PC-3 (cell line): ENCODE measurements around the gene SLC19A1. TPM values are rescaled to one million over a fixed set of nuclear protein-coding genes. Genes with fewer than 3 reads are reported as not detected.

Experiments
- ATAC-seq: fragments of 200-7000 bp; cut with Tn5 transposase; 2 replicates; pipeline ENCODE4 v1.9.1; 2020; ENCODE audit warnings: mild to moderate bottlenecking, moderate library complexity
- BruUV-seq: library from RNA; stranded (reverse); fragments of 400-500 nt; replicated peaks from 2 replicates; lab custom pipeline; 2021; lab: Mats Ljungman, UMichigan
- CTCF ChIA-PET: fragments of 300-600 bp; sonication (Branson Sonifier 250); formaldehyde crosslinking; loops from one replicate; lab custom pipeline; 2022; ENCODE audit warnings: antibody characterized with exemption; lab: Charles Lee
- POLR2A ChIA-PET: fragments of 300-600 bp; sonication (Branson Sonifier 250); formaldehyde crosslinking; loops from one replicate; lab custom pipeline; 2022; ENCODE audit warnings: antibody characterized with exemption; ENCODE audit not compliant: unreplicated experiment; lab: Charles Lee
- DNase-seq: peaks from one replicate; pipeline ENCODE4 v3.0.0-alpha.2; 2015
- H2AFZ ChIP-seq: fragments of 300-600 bp; sonication (generic); 2 replicates; pipeline ENCODE4 v1.6.0; 2016; ENCODE audit warnings: antibody characterized with exemption, low read length
- H3F3A ChIP-seq: fragments of 300-600 bp; sonication (generic); one replicate; pipeline ENCODE4 v1.6.0; 2017; ENCODE audit warnings: antibody characterized with exemption, low read length, control low read depth, mild to moderate bottlenecking; ENCODE audit not compliant: unreplicated experiment
- H3K27ac ChIP-seq: fragments of 300-600 bp; sonication (generic); 2 replicates; pipeline ENCODE4 v1.5.1; 2016; ENCODE audit warnings: mild to moderate bottlenecking, low read length
- H3K27me3 ChIP-seq: fragments of 300-600 bp; sonication (generic); 2 replicates; pipeline ENCODE4 v1.6.1; 2016; ENCODE audit warnings: low read length, mixed read lengths
- H3K36me3 ChIP-seq: fragments of 300-600 bp; sonication (generic); 2 replicates; pipeline ENCODE4 v1.6.1; 2016; ENCODE audit warnings: low read depth, mixed run types, low read length, mixed read lengths
- H3K4me1 ChIP-seq: fragments of 300-600 bp; sonication (generic); 2 replicates; pipeline ENCODE4 v1.5.1; 2016; ENCODE audit warnings: low read length; ENCODE audit not compliant: insufficient read depth
- H3K4me2 ChIP-seq: fragments of 300-600 bp; sonication (generic); 2 replicates; pipeline ENCODE4 v1.6.0; 2016; ENCODE audit warnings: low read length
- H3K4me3 ChIP-seq: fragments of 300-600 bp; sonication (generic); 2 replicates; pipeline ENCODE4 v1.5.1; 2016; ENCODE audit warnings: mild to moderate bottlenecking, low read length, mixed read lengths
- H3K79me2 ChIP-seq: fragments of 300-600 bp; sonication (generic); 2 replicates; pipeline ENCODE4 v1.6.1; 2017; ENCODE audit warnings: low read length, mixed read lengths
- H3K9ac ChIP-seq: fragments of 300-600 bp; sonication (generic); 2 replicates; pipeline ENCODE4 v1.6.0; 2016; ENCODE audit warnings: mild to moderate bottlenecking, low read length
- H3K9me2 ChIP-seq: fragments of 300-600 bp; sonication (generic); replicated peaks from 2 replicates; pipeline ENCODE4 v1.6.1; 2016; ENCODE audit warnings: mixed run types, low read length, mixed read lengths
- H3K9me3 ChIP-seq: fragments of 300-600 bp; sonication (generic); 2 replicates; pipeline ENCODE4 v1.6.1; 2016; ENCODE audit warnings: low read length, mixed read lengths
- H4K20me1 ChIP-seq: fragments of 300-600 bp; sonication (generic); 2 replicates; pipeline ENCODE4 v1.6.1; 2016; ENCODE audit warnings: low read length, mixed read lengths
- EZH2 ChIP-seq: fragments of 300-600 bp; sonication (generic); IDR thresholded peaks from one replicate; pipeline ENCODE4 v1.6.1; 2017; ENCODE audit warnings: antibody characterized with exemption, mild to moderate bottlenecking, low read length; ENCODE audit not compliant: unreplicated experiment
- EZH2phosphoT487 ChIP-seq: fragments of 300-600 bp; sonication (generic); IDR thresholded peaks from 2 replicates; pipeline ENCODE4 v1.6.1; 2018; ENCODE audit warnings: mild to moderate bottlenecking, antibody characterized with exemption, low read length, borderline replicate concordance
- intact Hi-C: fragments of 100-400 bp; cut with micrococcal nuclease; formaldehyde crosslinking; loops from 2 replicates; pipeline ENCODE4 v1.9.0; 2023
- total RNA-seq: library from RNA; depleted of rRNA; stranded (reverse); fragments of >200 nt; gene quantifications from 2 replicates; pipeline ENCODE4 v1.2.3, GENCODE V29; 2014
- TF ChIP-seq, protein P1 (sequence below): fragments of 300-600 bp; sonication (generic); conservative IDR thresholded peaks from 2 replicates; pipeline ENCODE4 v1.5.1; 2017; ENCODE audit warnings: antibody characterized with exemption, low read depth, mild to moderate bottlenecking, low read length

The SLC19A1 gene
- total RNA-seq, 1 experiment from 2014 or later = 54.2 TPM

DNA sequence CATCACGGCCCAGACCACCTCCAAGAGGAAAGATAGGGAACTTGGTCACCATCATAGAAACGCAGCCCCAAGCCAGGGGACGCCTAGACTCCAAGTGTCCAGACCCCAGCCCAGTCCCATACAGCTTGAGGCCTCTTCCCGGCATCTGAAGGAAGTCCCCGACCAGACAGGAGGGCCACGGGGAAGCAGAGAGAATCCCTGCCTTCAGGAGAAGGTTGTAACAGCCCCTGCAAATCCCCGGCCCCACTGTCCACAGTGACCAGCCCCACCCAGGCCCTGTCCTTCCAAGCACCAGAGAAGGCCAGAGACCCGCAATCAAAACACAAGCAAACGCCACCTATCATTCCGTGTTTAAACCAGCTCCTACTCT, 1.7 kb downstream of the SLC19A1 start:
- H3K4me2 ChIP-seq = peak overlapping the region; percentile 96
- ATAC-seq (no peak), DNase-seq (no peak)
- ChIA-PET CTCF (no interaction called here), POLR2A (no interaction called here)
- H3K79me2 ChIP-seq = peaks cover 45% of the 10 kb centered on the region
- H3K27me3 ChIP-seq = no peaks in the 10 kb centered on the region
- no peaks in the 10 kb centered on the region for H3K9me3 ChIP-seq
- H3K4me1 ChIP-seq = peaks cover 17% of the 10 kb centered on the region; the same call in 1 of the 2 replicates
- TF ChIP-seq EZH2 (no peak), EZH2phosphoT487 (no peak)
- TF ChIP-seq, protein P1, sequence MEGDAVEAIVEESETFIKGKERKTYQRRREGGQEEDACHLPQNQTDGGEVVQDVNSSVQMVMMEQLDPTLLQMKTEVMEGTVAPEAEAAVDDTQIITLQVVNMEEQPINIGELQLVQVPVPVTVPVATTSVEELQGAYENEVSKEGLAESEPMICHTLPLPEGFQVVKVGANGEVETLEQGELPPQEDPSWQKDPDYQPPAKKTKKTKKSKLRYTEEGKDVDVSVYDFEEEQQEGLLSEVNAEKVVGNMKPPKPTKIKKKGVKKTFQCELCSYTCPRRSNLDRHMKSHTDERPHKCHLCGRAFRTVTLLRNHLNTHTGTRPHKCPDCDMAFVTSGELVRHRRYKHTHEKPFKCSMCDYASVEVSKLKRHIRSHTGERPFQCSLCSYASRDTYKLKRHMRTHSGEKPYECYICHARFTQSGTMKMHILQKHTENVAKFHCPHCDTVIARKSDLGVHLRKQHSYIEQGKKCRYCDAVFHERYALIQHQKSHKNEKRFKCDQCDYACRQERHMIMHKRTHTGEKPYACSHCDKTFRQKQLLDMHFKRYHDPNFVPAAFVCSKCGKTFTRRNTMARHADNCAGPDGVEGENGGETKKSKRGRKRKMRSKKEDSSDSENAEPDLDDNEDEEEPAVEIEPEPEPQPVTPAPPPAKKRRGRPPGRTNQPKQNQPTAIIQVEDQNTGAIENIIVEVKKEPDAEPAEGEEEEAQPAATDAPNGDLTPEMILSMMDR = no peak
- H3F3A ChIP-seq = no peaks in the 10 kb centered on the region
- no peak overlapping the region for H3K27ac ChIP-seq
- intact Hi-C loops = no loop called here
- H2AFZ ChIP-seq = no peak overlapping the region
- peak overlapping the region; percentile 87 for H3K9ac ChIP-seq
- H3K4me3 ChIP-seq = peak overlapping the region; percentile 72
- no peaks in the 10 kb centered on the region for H3K9me2 ChIP-seq
- 0 out of 2 replicates have a peak, but pooled peaks cover 3% of the 10 kb centered on the region for H4K20me1 ChIP-seq
- H3K36me3 ChIP-seq = no peaks in the 10 kb centered on the region; the same call in 1 of the 2 replicates
- BruUV-seq = no TSS peak

DNA sequence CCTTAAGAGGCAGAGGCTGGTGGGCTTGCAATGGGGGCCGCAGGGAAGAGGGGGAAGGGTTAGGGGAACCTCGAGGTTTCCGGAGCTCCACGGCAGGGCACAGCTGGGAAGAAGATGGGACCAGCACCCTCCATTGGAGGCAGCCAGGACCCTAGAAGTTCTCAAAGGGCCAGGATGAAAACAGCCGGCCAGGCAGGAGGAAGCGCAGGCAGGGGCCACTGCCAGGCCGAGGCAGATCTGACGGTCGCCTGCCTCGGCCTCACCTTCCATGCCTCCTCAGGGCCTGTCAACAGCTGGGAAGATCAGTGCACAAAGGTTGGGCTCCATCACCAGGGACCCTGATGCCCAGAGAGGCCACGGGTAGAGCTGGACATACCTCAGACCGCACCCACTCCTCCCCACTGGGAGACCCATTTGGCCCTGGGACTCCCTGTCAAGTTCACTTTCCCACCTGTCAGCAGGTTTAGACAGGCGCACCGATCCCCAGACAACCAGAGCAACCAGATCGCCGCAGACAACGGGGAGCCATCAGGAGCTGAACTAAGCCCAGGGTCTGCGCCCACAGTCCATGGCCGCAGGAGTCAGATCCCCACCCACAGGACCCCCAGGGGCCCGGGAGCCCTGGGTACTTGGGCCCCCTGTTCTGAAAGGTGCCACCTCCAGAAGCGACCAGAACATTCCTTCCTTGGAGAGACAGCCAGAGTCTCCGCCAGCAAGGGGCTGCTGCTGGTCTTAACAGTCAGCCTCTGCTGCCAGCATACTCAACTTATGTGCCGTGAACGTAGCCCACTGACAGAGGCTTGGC, 2.2 kb downstream of the SLC19A1 start:
- ChIA-PET CTCF (no interaction called here), POLR2A (no interaction called here)
- H3K27ac ChIP-seq = no peak overlapping the region
- no peak for ATAC-seq
- H2AFZ ChIP-seq = no peak overlapping the region
- peaks cover 17% of the 10 kb centered on the region; the same call in 1 of the 2 replicates for H3K4me1 ChIP-seq
- H3K4me2 ChIP-seq = peak overlapping the region; percentile 96
- no peaks in the 10 kb centered on the region for H3K9me2 ChIP-seq
- H3K4me3 ChIP-seq = no peak overlapping the region; the same call in 1 of the 2 replicates
- BruUV-seq = no TSS peak
- H4K20me1 ChIP-seq = 0 out of 2 replicates have a peak, but pooled peaks cover 3% of the 10 kb centered on the region
- no peak for DNase-seq
- intact Hi-C loops = no loop called here
- H3K27me3 ChIP-seq = no peaks in the 10 kb centered on the region
- no peak overlapping the region for H3K9ac ChIP-seq
- no peaks in the 10 kb centered on the region for H3F3A ChIP-seq
- H3K9me3 ChIP-seq = no peaks in the 10 kb centered on the region
- H3K79me2 ChIP-seq = peaks cover 51% of the 10 kb centered on the region
- TF ChIP-seq EZH2phosphoT487 (no peak), EZH2 (no peak)
- TF ChIP-seq, protein P1 = no peak
- no peaks in the 10 kb centered on the region; the same call in 1 of the 2 replicates for H3K36me3 ChIP-seq

DNA sequence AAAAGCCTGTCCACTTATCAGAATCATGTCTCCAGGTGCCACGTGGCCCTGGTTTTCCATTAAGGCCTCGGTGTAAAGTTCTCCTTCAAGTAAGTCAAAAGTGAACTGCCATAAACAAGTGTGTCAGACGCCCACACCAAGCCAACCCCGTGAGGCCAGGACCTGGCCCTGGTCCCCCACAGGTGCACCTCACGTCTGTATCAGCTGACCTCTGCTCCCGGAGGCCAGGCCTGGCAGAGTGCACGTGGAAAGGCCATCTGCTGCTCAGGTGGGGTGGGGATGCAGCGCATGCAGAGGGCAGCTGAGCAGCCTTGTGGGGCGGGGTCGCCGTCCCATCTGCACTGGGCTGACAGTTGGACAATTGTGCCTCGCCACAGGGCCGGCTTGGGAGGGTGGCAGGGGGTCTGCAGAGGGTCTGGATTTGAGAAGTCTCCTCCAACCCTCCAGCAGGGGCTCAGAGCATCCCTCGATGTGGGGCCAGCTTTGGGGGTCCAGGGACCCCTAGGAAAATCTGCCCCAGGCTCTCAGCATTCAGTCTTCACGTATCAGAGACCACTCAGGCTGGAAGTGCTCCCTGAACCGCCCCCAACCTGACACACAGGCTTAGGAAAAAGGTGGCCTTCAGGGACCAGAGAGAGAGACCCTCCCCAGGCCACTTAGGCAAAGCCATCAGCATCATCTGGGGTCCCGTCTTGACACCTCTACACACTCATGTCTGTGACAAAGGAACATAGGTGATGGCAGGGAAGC, 3.0 kb downstream of the SLC19A1 start:
- no peak for ATAC-seq
- Histone ChIP-seq H3K4me2 (no peak overlapping the region), H2AFZ (no peak overlapping the region), H3K9me3 (no peaks in the 10 kb centered on the region), H3K36me3 (no peaks in the 10 kb centered on the region; the same call in 1 of the 2 replicates), H3K4me1 (peaks cover 17% of the 10 kb centered on the region; the same call in 1 of the 2 replicates), H3K79me2 (peaks cover 55% of the 10 kb centered on the region), H3K27me3 (no peaks in the 10 kb centered on the region), H3K9ac (no peak overlapping the region), H3F3A (no peaks in the 10 kb centered on the region), H3K9me2 (no peaks in the 10 kb centered on the region), H3K4me3 (no peak overlapping the region), H4K20me1 (0 out of 2 replicates have a peak, but pooled peaks cover 3% of the 10 kb centered on the region), H3K27ac (no peak overlapping the region)
- intact Hi-C loops = no loop called here
- DNase-seq = no peak
- ChIA-PET POLR2A (no interaction called here), CTCF (no interaction called here)
- TF ChIP-seq, protein P1 = no peak
- TF ChIP-seq EZH2phosphoT487 (no peak), EZH2 (no peak)
- BruUV-seq = no TSS peak
